Muscle of leg (tissue), 11 donors: Measurements from ENCODE around the gene CSGALNACT2. TPM values are rescaled to one million over a fixed set of nuclear protein-coding genes. Genes with fewer than 3 reads are reported as not detected.

Source experiments
- DNase-seq: peaks from one replicate; pipeline ENCODE4 v3.0.0; 2013
- H3K27ac ChIP-seq: one replicate; pipeline ENCODE4 v1.5.1; 2013; ENCODE audit warnings: mild to moderate bottlenecking, low read length, control low read depth
- H3K27me3 ChIP-seq: one replicate; pipeline ENCODE4 v1.6.1; 2013; ENCODE audit warnings: low read length; ENCODE audit not compliant: control insufficient read depth, insufficient read depth
- H3K36me3 ChIP-seq: one replicate; pipeline ENCODE4 v1.6.1; 2013; ENCODE audit warnings: low read length; ENCODE audit not compliant: control insufficient read depth, insufficient read depth
- H3K4me1 ChIP-seq: one replicate; pipeline ENCODE4 v1.6.1; 2013; ENCODE audit warnings: low read length; ENCODE audit not compliant: control insufficient read depth, insufficient read depth
- H3K4me3 ChIP-seq: one replicate; pipeline ENCODE4 v1.5.1; 2013; ENCODE audit warnings: low read length, control low read depth
- H3K9me3 ChIP-seq: replicated peaks from 2 replicates; pipeline ENCODE4 v1.6.1; 2013; ENCODE audit warnings: low read depth, low read length; ENCODE audit not compliant: control insufficient read depth
- WGBS: methylation state at CpG from one replicate; pipeline ENCODE4 v1.1.5; 2013; ENCODE audit warnings: missing lambda C conversion rate; ENCODE audit not compliant: insufficient coverage; 5-methylcytosine and 5-hydroxymethylcytosine counted together
- polyA plus RNA-seq, 8 donors: library from polyadenylated mRNA; unstranded; fragments of 120-200 nt; gene quantifications; one replicate each; pipeline versions ENCODE4 v1.2.1 to v1.2.3, GENCODE V29; 2013; ENCODE audit warnings: inconsistent platforms in 1 of 8, low replicate concordance in 1 of 8; ENCODE audit not compliant: insufficient read length in 8 of 8, insufficient read depth in 1 of 8
- total RNA-seq: library from RNA; stranded (reverse); fragments of 120-200 nt; gene quantifications from one replicate; pipeline ENCODE4 v1.2.4, GENCODE V29; 2013

Gene CSGALNACT2
- total and polyA plus RNA-seq, 9 donors = 16.2 to 30.8 (median 23.0) TPM

GRCh38 chr10:43160046-43160920, 22.0 kb downstream of the CSGALNACT2 start:
- WGBS = no CpG with 5 or more reads among the region's 1 CpG
- H3K27ac ChIP-seq = no peak overlapping the region

GRCh38 chr10:43160921-43161255, 22.6 kb downstream of the CSGALNACT2 start:
- H3K27ac ChIP-seq = no peak overlapping the region
- no peak for DNase-seq
- WGBS = no CpG with 5 or more reads among the region's 2 CpGs
- peaks cover 20% of the 10 kb centered on the region for H3K36me3 ChIP-seq
- H3K4me3 ChIP-seq = no peak overlapping the region
- H3K27me3 ChIP-seq = no peaks in the 10 kb centered on the region
- H3K4me1 ChIP-seq = no peaks in the 10 kb centered on the region
- no peaks in the 10 kb centered on the region for H3K9me3 ChIP-seq

More at GRCh38 chr10:43160046-43160920, 22.0 kb downstream of the CSGALNACT2 start:
- no peaks in the 10 kb centered on the region for H3K4me1 ChIP-seq
- H3K9me3 ChIP-seq = no peaks in the 10 kb centered on the region
- H3K4me3 ChIP-seq = no peak overlapping the region
- DNase-seq = no peak
- peaks cover 20% of the 10 kb centered on the region for H3K36me3 ChIP-seq
- H3K27me3 ChIP-seq = no peaks in the 10 kb centered on the region

GRCh38 chr10:43162604-43163003, 24.4 kb downstream of the CSGALNACT2 start:
- Histone ChIP-seq H3K27ac (no peak overlapping the region), H3K27me3 (no peaks in the 10 kb centered on the region), H3K36me3 (peaks cover 20% of the 10 kb centered on the region), H3K4me1 (no peaks in the 10 kb centered on the region), H3K9me3 (no peaks in the 10 kb centered on the region), H3K4me3 (no peak overlapping the region)
- WGBS = 100% methylated on average over 1 of the region's 1 CpG
- DNase-seq = no peak

- no CpG with 5 or more reads among the region's 6 CpGs for WGBS
- no peak overlapping the region for H3K27ac ChIP-seq
- H3K4me3 ChIP-seq = no peak overlapping the region
- no peaks in the 10 kb centered on the region for H3K9me3 ChIP-seq
- no peaks in the 10 kb centered on the region for H3K4me1 ChIP-seq
- no peaks in the 10 kb centered on the region for H3K27me3 ChIP-seq
- no peak for DNase-seq
- H3K36me3 ChIP-seq = peaks cover 28% of the 10 kb centered on the region
Measured at GRCh38 chr10:43166207-43166879, 28.1 kb downstream of the CSGALNACT2 start.

GRCh38 chr10:43166880-43167497, 28.7 kb downstream of the CSGALNACT2 start:
- Histone ChIP-seq H3K36me3 (peaks cover 25% of the 10 kb centered on the region), H3K4me1 (no peaks in the 10 kb centered on the region), H3K4me3 (no peak overlapping the region), H3K9me3 (no peaks in the 10 kb centered on the region), H3K27ac (no peak overlapping the region), H3K27me3 (no peaks in the 10 kb centered on the region)
- DNase-seq = no peak

- no peak for DNase-seq
- Histone ChIP-seq H3K27ac (no peak overlapping the region), H3K4me3 (no peak overlapping the region), H3K27me3 (no peaks in the 10 kb centered on the region), H3K4me1 (no peaks in the 10 kb centered on the region), H3K36me3 (peaks cover 25% of the 10 kb centered on the region), H3K9me3 (no peaks in the 10 kb centered on the region)
- WGBS = no CpG with 5 or more reads among the region's 2 CpGs
Measured at GRCh38 chr10:43167498-43167889, 29.2 kb downstream of the CSGALNACT2 start.

GRCh38 chr10:43170491-43170890, 32.2 kb downstream of the CSGALNACT2 start:
- Histone ChIP-seq H3K4me3 (no peak overlapping the region), H3K9me3 (no peaks in the 10 kb centered on the region), H3K4me1 (no peaks in the 10 kb centered on the region), H3K27ac (no peak overlapping the region), H3K36me3 (peaks cover 29% of the 10 kb centered on the region), H3K27me3 (no peaks in the 10 kb centered on the region)
- WGBS = 70% methylated on average over 2 of the region's 2 CpGs
- DNase-seq = no peak

GRCh38 chr10:43172645-43173044, 34.4 kb downstream of the CSGALNACT2 start:
- WGBS = 95% methylated on average over 4 of the region's 5 CpGs
- Histone ChIP-seq H3K4me3 (no peak overlapping the region), H3K27ac (no peak overlapping the region), H3K27me3 (no peaks in the 10 kb centered on the region), H3K36me3 (peaks cover 36% of the 10 kb centered on the region), H3K9me3 (no peaks in the 10 kb centered on the region), H3K4me1 (no peaks in the 10 kb centered on the region)
- no peak for DNase-seq

GRCh38 chr10:43173120-43173519, 34.9 kb downstream of the CSGALNACT2 start:
- Histone ChIP-seq H3K4me3 (no peak overlapping the region), H3K27ac (no peak overlapping the region), H3K27me3 (no peaks in the 10 kb centered on the region), H3K36me3 (peaks cover 36% of the 10 kb centered on the region), H3K9me3 (no peaks in the 10 kb centered on the region), H3K4me1 (no peaks in the 10 kb centered on the region)
- no peak for DNase-seq
- 92% methylated on average over 1 of the region's 1 CpG for WGBS

- Histone ChIP-seq H3K27me3 (no peaks in the 10 kb centered on the region), H3K36me3 (peaks cover 38% of the 10 kb centered on the region), H3K9me3 (peaks cover 6% of the 10 kb centered on the region), H3K27ac (no peak overlapping the region), H3K4me3 (no peak overlapping the region), H3K4me1 (no peaks in the 10 kb centered on the region)
- no peak for DNase-seq
- no CpG with 5 or more reads among the region's 6 CpGs for WGBS
Measured at GRCh38 chr10:43174969-43175368, 36.7 kb downstream of the CSGALNACT2 start.
